IMR-90 (cell line): ENCODE measurements around the gene NFAT5. TPM values are rescaled to one million over a fixed set of nuclear protein-coding genes. Genes with fewer than 3 reads are reported as not detected.

Source experiments
- ATAC-seq: fragments of 200-7000 bp; cut with Tn5 transposase; 2 replicates; pipeline ENCODE4 v1.9.1; 2020; ENCODE audit warnings: low read depth, mild to moderate bottlenecking, moderate library complexity
- BruUV-seq: library from RNA; stranded (reverse); fragments of 400-500 nt; replicated peaks from 2 replicates; lab custom pipeline; 2021; lab: Mats Ljungman, UMichigan
- CTCF ChIA-PET: fragments of 300-600 bp; formaldehyde crosslinking; extraction: SDS; loops from one replicate; lab custom pipeline; 2021; ENCODE audit warnings: antibody characterized with exemption; lab: Yijun Ruan, JAX
- POLR2A ChIA-PET: fragments of 300-600 bp; sonication (Branson Sonifier 250); formaldehyde crosslinking; loops from one replicate; lab custom pipeline; 2022; ENCODE audit warnings: antibody characterized with exemption; ENCODE audit not compliant: unreplicated experiment; lab: Charles Lee
- DNase-seq: peaks from one replicate; pipeline ENCODE4 v3.0.0; 2013
- H2AFZ ChIP-seq: replicated peaks from 2 replicates; pipeline ENCODE3; 2013; ENCODE audit warnings: low read length, mild to moderate bottlenecking; ENCODE audit not compliant: poor library complexity
- H2AK5ac ChIP-seq: 2 replicates; pipeline ENCODE4 v1.6.1; 2013; ENCODE audit warnings: low read depth, low read length, inconsistent platforms
- H2AK9ac ChIP-seq: replicated peaks from 2 replicates; pipeline ENCODE3; 2013; ENCODE audit warnings: mild to moderate bottlenecking, low read depth, low read length, moderate library complexity; ENCODE audit not compliant: poor library complexity
- H2BK120ac ChIP-seq: 2 replicates; pipeline ENCODE4 v1.6.1; 2013; ENCODE audit warnings: low read depth, low read length, inconsistent platforms
- H2BK15ac ChIP-seq: 3 replicates; pipeline ENCODE4 v1.6.1; 2013; ENCODE audit warnings: low read depth, low read length, inconsistent platforms
- H2BK20ac ChIP-seq: 2 replicates; pipeline ENCODE4 v1.6.1; 2013; ENCODE audit warnings: low read depth, mild to moderate bottlenecking, inconsistent platforms, low read length, moderate library complexity
- H2BK5ac ChIP-seq: 2 replicates; pipeline ENCODE4 v1.6.1; 2013; ENCODE audit warnings: mild to moderate bottlenecking, low read depth, low read length, inconsistent platforms; ENCODE audit not compliant: poor library complexity, severe bottlenecking
- H3K14ac ChIP-seq: replicated peaks from 2 replicates; pipeline ENCODE4 v1.6.1; 2013; ENCODE audit warnings: low read depth, low read length, inconsistent platforms
- H3K18ac ChIP-seq: 2 replicates; pipeline ENCODE4 v1.6.1; 2013; ENCODE audit warnings: low read depth, low read length, control low read depth
- H3K23ac ChIP-seq: 2 replicates; pipeline ENCODE4 v1.6.1; 2013; ENCODE audit warnings: low read depth, low read length, inconsistent platforms
- H3K27ac ChIP-seq: 2 replicates; pipeline ENCODE4 v1.5.1; 2013; ENCODE audit warnings: mild to moderate bottlenecking, control low read depth, low read length; ENCODE audit not compliant: insufficient read depth
- H3K27me3 ChIP-seq: 2 replicates; pipeline ENCODE4 v1.6.1; 2013; ENCODE audit warnings: low read length; ENCODE audit not compliant: control insufficient read depth, insufficient read depth
- H3K36me3 ChIP-seq: 2 replicates; pipeline ENCODE4 v1.6.1; 2013; ENCODE audit warnings: low read length, mixed read lengths; ENCODE audit not compliant: control insufficient read depth, insufficient read depth
- H3K4ac ChIP-seq: 2 replicates; pipeline ENCODE4 v1.6.1; 2013; ENCODE audit warnings: low read depth, low read length, inconsistent platforms
- H3K4me1 ChIP-seq: 2 replicates; pipeline ENCODE4 v1.6.1; 2013; ENCODE audit warnings: low read length, mixed read lengths; ENCODE audit not compliant: control insufficient read depth, insufficient read depth
- H3K4me2 ChIP-seq: 2 replicates; pipeline ENCODE4 v1.6.1; 2013; ENCODE audit warnings: low read depth, mild to moderate bottlenecking, control low read depth, low read length, moderate library complexity
- H3K4me3 ChIP-seq: 2 replicates; pipeline ENCODE4 v1.5.1; 2013; ENCODE audit warnings: low read depth, mild to moderate bottlenecking, control low read depth, low read length, moderate library complexity; ENCODE audit not compliant: insufficient read depth
- H3K56ac ChIP-seq: 2 replicates; pipeline ENCODE4 v1.6.1; 2013; ENCODE audit warnings: low read length, inconsistent platforms; ENCODE audit not compliant: insufficient read depth; ENCODE audit errors: extremely low read depth
- H3K79me1 ChIP-seq, 2 experiments: 2 replicates each; pipeline ENCODE4 v1.6.1; 2013; ENCODE audit warnings: low read length in 2 of 2, inconsistent platforms in 1 of 2, low read depth in 1 of 2
- H3K9ac ChIP-seq: 2 replicates; pipeline ENCODE4 v1.6.1; 2013; ENCODE audit warnings: low read depth, low read length, control low read depth
- H3K9me1 ChIP-seq: 2 replicates; pipeline ENCODE4 v1.6.1; 2013; ENCODE audit warnings: low read length, inconsistent platforms; ENCODE audit not compliant: insufficient read depth
- H3K9me3 ChIP-seq: 2 replicates; pipeline ENCODE4 v1.6.1; 2013; ENCODE audit warnings: low read length; ENCODE audit not compliant: control insufficient read depth, insufficient read depth
- H4K20me1 ChIP-seq: 2 replicates; pipeline ENCODE4 v1.6.1; 2013; ENCODE audit warnings: low read length, inconsistent platforms; ENCODE audit not compliant: insufficient read depth
- H4K5ac ChIP-seq: 2 replicates; pipeline ENCODE4 v1.6.1; 2013; ENCODE audit warnings: mild to moderate bottlenecking, low read depth, low read length, control low read depth
- H4K8ac ChIP-seq, 2 experiments: 2 replicates each; pipeline ENCODE4 v1.6.1; 2013; ENCODE audit warnings: low read depth in 2 of 2, low read length in 2 of 2, control low read depth in 1 of 2, inconsistent platforms in 1 of 2
- H4K91ac ChIP-seq: 2 replicates; pipeline ENCODE4 v1.6.1; 2013; ENCODE audit warnings: low read depth, low read length, inconsistent platforms; ENCODE audit not compliant: insufficient read depth
- BHLHE40 ChIP-seq: fragments of 150-350 bp; IDR thresholded peaks from 2 replicates; pipeline ENCODE4 v1.6.1; 2016; ENCODE audit warnings: mild to moderate bottlenecking, low read depth, low read length
- CEBPB ChIP-seq: IDR thresholded peaks from 2 replicates; pipeline ENCODE4 v1.6.1; 2012; ENCODE audit warnings: low read depth, low read length, improper control_type of control experiment
- CHD1 ChIP-seq: IDR thresholded peaks from 2 replicates; pipeline ENCODE4 v1.6.1; 2012; ENCODE audit warnings: low read depth, low read length, improper control_type of control experiment
- CTCF ChIP-seq: conservative IDR thresholded peaks from 2 replicates; pipeline ENCODE4 v1.5.1; 2012; ENCODE audit warnings: mild to moderate bottlenecking, low read depth, low read length, improper control_type of control experiment
- ELK1 ChIP-seq: fragments of 150-350 bp; IDR thresholded peaks from 2 replicates; pipeline ENCODE4 v1.6.1; 2016; ENCODE audit warnings: low read depth, mild to moderate bottlenecking, low read length, moderate library complexity, borderline replicate concordance
- FOS ChIP-seq: fragments of 150-350 bp; IDR thresholded peaks from 2 replicates; pipeline ENCODE4 v1.6.1; 2016; ENCODE audit warnings: low read depth, low read length
- MAFK ChIP-seq: IDR thresholded peaks from 2 replicates; pipeline ENCODE4 v1.6.1; 2012; ENCODE audit warnings: low read depth, low read length, improper control_type of control experiment
- MAZ ChIP-seq: IDR thresholded peaks from 2 replicates; pipeline ENCODE4 v1.6.1; 2012; ENCODE audit warnings: low read depth, mild to moderate bottlenecking, low read length, improper control_type of control experiment, moderate library complexity, borderline replicate concordance
- MXI1 ChIP-seq: IDR thresholded peaks from 2 replicates; pipeline ENCODE4 v1.6.1; 2012; ENCODE audit warnings: low read depth, mild to moderate bottlenecking, low read length, moderate library complexity, borderline replicate concordance
- NFE2L2 ChIP-seq: fragments of 150-350 bp; IDR thresholded peaks from 2 replicates; pipeline ENCODE4 v1.6.1; 2016; ENCODE audit warnings: low read depth, mild to moderate bottlenecking, low read length
- POLR2A ChIP-seq: IDR thresholded peaks from 2 replicates; pipeline ENCODE4 v1.6.1; 2012; ENCODE audit warnings: mild to moderate bottlenecking, low read depth, low read length
- RAD21 ChIP-seq: IDR thresholded peaks from 2 replicates; pipeline ENCODE4 v1.6.1; 2012; ENCODE audit warnings: low read length, improper control_type of control experiment
- RCOR1 ChIP-seq: IDR thresholded peaks from 2 replicates; pipeline ENCODE4 v1.6.1; 2012; ENCODE audit warnings: mild to moderate bottlenecking, low read length, improper control_type of control experiment; ENCODE audit not compliant: insufficient replicate concordance
- RFX5 ChIP-seq: IDR thresholded peaks from 2 replicates; pipeline ENCODE4 v1.8.0; 2012; ENCODE audit warnings: low read depth, mild to moderate bottlenecking, low read length, moderate library complexity
- SMC3 ChIP-seq: fragments of 150-350 bp; IDR thresholded peaks from 2 replicates; pipeline ENCODE4 v1.6.1; 2016; ENCODE audit warnings: low read depth, mild to moderate bottlenecking, antibody characterized with exemption, low read length, moderate library complexity
- USF2 ChIP-seq: fragments of 150-350 bp; IDR thresholded peaks from 2 replicates; pipeline ENCODE4 v1.6.1; 2017; ENCODE audit warnings: mild to moderate bottlenecking, antibody characterized with exemption, low read length, low read depth
- WGBS, 2 experiments: methylation state at CpG; one replicate each; pipeline versions ENCODE4 v1.1.5 to v1.1.7; 2013; ENCODE audit warnings: missing lambda C conversion rate in 2 of 2; ENCODE audit not compliant: insufficient read length in 1 of 2; ENCODE audit errors: extremely low coverage in 2 of 2; 5-methylcytosine and 5-hydroxymethylcytosine counted together
- dilution Hi-C: fragments of 300-500 bp; cut with HindIII; formaldehyde crosslinking; loops from one replicate; pipeline ENCODE4 v1.14.3; 2018; ENCODE audit warnings: low sequenced_read_pairs; ENCODE audit not compliant: unreplicated experiment
- in situ Hi-C: fragments of 300-500 bp; cut with MboI; formaldehyde crosslinking; loops from 3 replicates; pipeline ENCODE4 v1.14.3; 2019; ENCODE audit warnings: low sequenced_read_pairs, inconsistent platforms, mixed read lengths
- intact Hi-C: fragments of 100-400 bp; cut with micrococcal nuclease; formaldehyde crosslinking; loops from 2 replicates; pipeline ENCODE4 v1.10.0; 2022
- polyA plus RNA-seq, 3 experiments: library from polyadenylated mRNA; depleted of rRNA; stranded (reverse); fragments of >200 nt; gene quantifications; 2 replicates each; pipeline ENCODE4 v1.2.3, GENCODE V29; 2012; ENCODE audit warnings: low replicate concordance in 1 of 3
- total RNA-seq: library from RNA; depleted of rRNA; stranded (reverse); fragments of >200 nt; gene quantifications from 2 replicates; pipeline ENCODE4 v1.2.3, GENCODE V29; 2012

Gene NFAT5
- total and polyA plus RNA-seq, 2 of the 4 experiments (the other 2 are of a cell fraction): 10.9 to 20.1 TPM

GRCh38 chr16:69718111-69718764, 152.5 kb downstream of the NFAT5 start:
- CTCF ChIA-PET: no interaction called here

More at GRCh38 chr16:69718111-69718764, 152.5 kb downstream of the NFAT5 start:
- no peak overlapping the region for H2BK120ac ChIP-seq
- H3K4me1 ChIP-seq: no peaks in the 10 kb centered on the region
- POLR2A ChIA-PET: no interaction called here
- no peak overlapping the region for H2BK15ac ChIP-seq
- H3K9me1 ChIP-seq: peaks cover 6% of the 10 kb centered on the region; the same call in 1 of the 2 replicates
- no peak overlapping the region for H2AFZ ChIP-seq
- H3K18ac ChIP-seq: no peak overlapping the region
- in situ Hi-C loops (no loop called here), dilution Hi-C loops (no loop called here), intact Hi-C loops (no loop called here)
- peaks cover 45% of the 10 kb centered on the region for H3K36me3 ChIP-seq
- H3K27ac ChIP-seq: no peak overlapping the region
- ATAC-seq (no peak), DNase-seq (no peak)
- WGBS, 2 experiments: no CpG with 5 or more reads among the region's 10 CpGs
- H4K20me1 ChIP-seq: peaks cover 25% of the 10 kb centered on the region; the same call in 1 of the 2 replicates
- H3K56ac ChIP-seq: no peak overlapping the region
- H3K23ac ChIP-seq: no peak overlapping the region
- no peak overlapping the region for H2BK20ac ChIP-seq
- H4K8ac ChIP-seq: no peak overlapping the region
- H3K4me2 ChIP-seq: no peak overlapping the region
- no peak overlapping the region for H2AK5ac ChIP-seq
- no peak overlapping the region for H2AK9ac ChIP-seq
- BruUV-seq: no TSS peak
- peaks cover 12 to 56% of the 10 kb centered on the region in 2 experiments for H3K79me1 ChIP-seq
- no peak overlapping the region for H3K14ac ChIP-seq
- H3K27me3 ChIP-seq: no peaks in the 10 kb centered on the region
- TF ChIP-seq CEBPB (no peak), USF2 (no peak), SMC3 (no peak), POLR2A (no peak), MXI1 (no peak), RAD21 (no peak), MAFK (no peak), FOS (no peak), MAZ (no peak), CTCF (no peak), NFE2L2 (no peak), ELK1 (no peak), CHD1 (no peak), RCOR1 (no peak), BHLHE40 (no peak), RFX5 (no peak)
- no peak overlapping the region for H3K9ac ChIP-seq
- H3K9me3 ChIP-seq: no peaks in the 10 kb centered on the region
- no peak overlapping the region for H4K5ac ChIP-seq
- H3K4ac ChIP-seq: no peak overlapping the region
- no peak overlapping the region for H2BK5ac ChIP-seq
- H3K4me3 ChIP-seq: no peak overlapping the region
- H4K91ac ChIP-seq: no peak overlapping the region
